ENCODE measurements around the gene TRIM40.

GRCh38 chr6:30147096-30147495 is 11.2 kb downstream of the TRIM40 start:
- TF ChIP-seq POLR2AphosphoS5 (IDR thresholded peaks at IDR 0.05; ENCODE audit: insufficient read depth in 1 of 2, low read depth in 1 of 2) = no peak
- TF ChIP-seq, protein P1, sequence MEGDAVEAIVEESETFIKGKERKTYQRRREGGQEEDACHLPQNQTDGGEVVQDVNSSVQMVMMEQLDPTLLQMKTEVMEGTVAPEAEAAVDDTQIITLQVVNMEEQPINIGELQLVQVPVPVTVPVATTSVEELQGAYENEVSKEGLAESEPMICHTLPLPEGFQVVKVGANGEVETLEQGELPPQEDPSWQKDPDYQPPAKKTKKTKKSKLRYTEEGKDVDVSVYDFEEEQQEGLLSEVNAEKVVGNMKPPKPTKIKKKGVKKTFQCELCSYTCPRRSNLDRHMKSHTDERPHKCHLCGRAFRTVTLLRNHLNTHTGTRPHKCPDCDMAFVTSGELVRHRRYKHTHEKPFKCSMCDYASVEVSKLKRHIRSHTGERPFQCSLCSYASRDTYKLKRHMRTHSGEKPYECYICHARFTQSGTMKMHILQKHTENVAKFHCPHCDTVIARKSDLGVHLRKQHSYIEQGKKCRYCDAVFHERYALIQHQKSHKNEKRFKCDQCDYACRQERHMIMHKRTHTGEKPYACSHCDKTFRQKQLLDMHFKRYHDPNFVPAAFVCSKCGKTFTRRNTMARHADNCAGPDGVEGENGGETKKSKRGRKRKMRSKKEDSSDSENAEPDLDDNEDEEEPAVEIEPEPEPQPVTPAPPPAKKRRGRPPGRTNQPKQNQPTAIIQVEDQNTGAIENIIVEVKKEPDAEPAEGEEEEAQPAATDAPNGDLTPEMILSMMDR (IDR thresholded peaks at IDR 0.05) = no peak

Measured in vagina (tissue), 2 donors.